ENCODE data around the gene PCNX3. TPM values are rescaled to one million over a fixed set of nuclear protein-coding genes. Genes with fewer than 3 reads are reported as not detected.
"Not testable (repeated sequence)": the region's sequence is repeated elsewhere in the genome, so short reads cannot be mapped to it uniquely, and the experiment has no call there.

The PCNX3 gene
- total and polyA plus RNA-seq, 4 donors: 10.4 to 41.6 (median 25.5) TPM

- H3K4me1 ChIP-seq (ENCODE audit: control insufficient read depth, insufficient read depth, low read length): not testable (repeated sequence)
- 50% methylated on average over 1 of the region's 6 CpGs for WGBS (ENCODE audit: insufficient coverage)
Observed at GRCh38 chr11:65683480-65683879, 67.9 kb downstream of the PCNX3 start.

GRCh38 chr11:65685981-65686380, 70.4 kb downstream of the PCNX3 start:
- Histone ChIP-seq H3K36me3 (ENCODE audit: control insufficient read depth, insufficient read depth, low read length) (no peaks in the 10 kb centered on the region), H3K9me3 (ENCODE audit: control insufficient read depth, insufficient read depth, low read length) (no peaks in the 10 kb centered on the region), H3K4me3 (ENCODE audit: low read depth, low read length) (no peak overlapping the region), H3K4me1 (ENCODE audit: control insufficient read depth, insufficient read depth, low read length) (no peaks in the 10 kb centered on the region), H3K27ac (ENCODE audit: low read depth, low read length) (no peak overlapping the region), H3K27me3 (ENCODE audit: control insufficient read depth, insufficient read depth, low read length) (no peaks in the 10 kb centered on the region)
- 92% methylated on average over 2 of the region's 8 CpGs for WGBS (ENCODE audit: insufficient coverage)
- no peak for DNase-seq (ENCODE audit: low read depth in 4 of 6, low spot score in 6 of 6)

More at GRCh38 chr11:65683480-65683879, 67.9 kb downstream of the PCNX3 start:
- not testable (repeated sequence) for DNase-seq (ENCODE audit: low read depth in 4 of 6, low spot score in 6 of 6); H3K27ac ChIP-seq (ENCODE audit: low read depth, low read length); H3K36me3 ChIP-seq (ENCODE audit: control insufficient read depth, insufficient read depth, low read length); H3K4me3 ChIP-seq (ENCODE audit: low read depth, low read length); H3K9me3 ChIP-seq (ENCODE audit: control insufficient read depth, insufficient read depth, low read length); H3K27me3 ChIP-seq (ENCODE audit: control insufficient read depth, insufficient read depth, low read length)

Small RNA genes lying within 50 kb of the gene (small RNA-seq; reads per million reads assigned to genes)
- gene MIR4489 (ENCODE audit: low replicate concordance) (not detected), gene MIR4690 (ENCODE audit: low replicate concordance) (not detected)

Other genes starting within 250 kb of the PCNX3 start
- 1 to 10 TPM; 2.3 to 3.1 TPM for gene SLC25A45, start 233.1 kb upstream of the PCNX3 start, total RNA-seq
- gene SLC25A45, start 233.1 kb upstream of the PCNX3 start, polyA plus RNA-seq (ENCODE audit: insufficient read length in 2 of 2): 1 to 10 TPM; 1.8 to 3.7 TPM
- 10 to 100 TPM; 16.7 to 18.7 TPM for gene FRMD8, start 229.1 kb upstream of the PCNX3 start, total RNA-seq
- gene FRMD8, start 229.1 kb upstream of the PCNX3 start, polyA plus RNA-seq (ENCODE audit: insufficient read length in 2 of 2): 10 to 100 TPM; 16.3 to 19.3 TPM
- gene NEAT1, start 193.0 kb upstream of the PCNX3 start, total RNA-seq: 10 to 100 TPM; 27.4 to 63.7 TPM
- 10 to 100 TPM; 63.6 to 73.6 TPM for gene NEAT1, start 193.0 kb upstream of the PCNX3 start, polyA plus RNA-seq (ENCODE audit: insufficient read length in 2 of 2)
- gene MALAT1, start 116.7 kb upstream of the PCNX3 start, total RNA-seq: over 10,000 TPM in 1 of 2 donors, 1,000 to 10,000 TPM in 1; 7,855 to 14,973 TPM
- 100 to 1,000 TPM; 557 to 615 TPM for gene MALAT1, start 116.7 kb upstream of the PCNX3 start, polyA plus RNA-seq (ENCODE audit: insufficient read length in 2 of 2)
- 10 to 100 TPM; 41.8 to 79.8 TPM for gene SCYL1, start 90.7 kb upstream of the PCNX3 start, total RNA-seq
- 10 to 100 TPM; 84.0 to 87.5 TPM for gene SCYL1, start 90.7 kb upstream of the PCNX3 start, polyA plus RNA-seq (ENCODE audit: insufficient read length in 2 of 2)
- gene LTBP3, start 57.4 kb upstream of the PCNX3 start, total RNA-seq: 10 to 100 TPM; 47.5 to 68.7 TPM
- 100 to 1,000 TPM; 158 to 198 TPM for gene LTBP3, start 57.4 kb upstream of the PCNX3 start, polyA plus RNA-seq (ENCODE audit: insufficient read length in 2 of 2)
- gene ZNRD2, start 45.3 kb upstream of the PCNX3 start, total RNA-seq: 10 to 100 TPM; 14.7 to 25.6 TPM
- gene ZNRD2, start 45.3 kb upstream of the PCNX3 start, polyA plus RNA-seq (ENCODE audit: insufficient read length in 2 of 2): 10 to 100 TPM; 82.5 to 87.2 TPM
- gene FAM89B, start 43.2 kb upstream of the PCNX3 start, total RNA-seq: 10 to 100 TPM in 1 of 2 donors, 1 to 10 TPM in 1; 7.0 to 49.2 TPM
- gene FAM89B, start 43.2 kb upstream of the PCNX3 start, polyA plus RNA-seq (ENCODE audit: insufficient read length in 2 of 2): 10 to 100 TPM; 48.6 to 49.0 TPM
- 10 to 100 TPM; 13.9 to 24.0 TPM for gene EHBP1L1, start 39.7 kb upstream of the PCNX3 start, total RNA-seq
- gene EHBP1L1, start 39.7 kb upstream of the PCNX3 start, polyA plus RNA-seq (ENCODE audit: insufficient read length in 2 of 2): 10 to 100 TPM; 20.3 to 30.1 TPM
- gene KCNK7, start 20.0 kb upstream of the PCNX3 start, total RNA-seq: under 1 TPM; 0.20 to 0.44 TPM
- gene KCNK7, start 20.0 kb upstream of the PCNX3 start, polyA plus RNA-seq (ENCODE audit: insufficient read length in 2 of 2): under 1 TPM; 0.77 to 0.90 TPM
- 10 to 100 TPM; 16.8 to 28.9 TPM for gene MAP3K11, start 1.6 kb upstream of the PCNX3 start, total RNA-seq
- 10 to 100 TPM; 31.2 to 38.1 TPM for gene MAP3K11, start 1.6 kb upstream of the PCNX3 start, polyA plus RNA-seq (ENCODE audit: insufficient read length in 2 of 2)
- 10 to 100 TPM; 10.6 to 34.2 TPM for gene SIPA1, start 22.3 kb downstream of the PCNX3 start, total RNA-seq
- 10 to 100 TPM; 35.4 to 43.6 TPM for gene SIPA1, start 22.3 kb downstream of the PCNX3 start, polyA plus RNA-seq (ENCODE audit: insufficient read length in 2 of 2)
- 10 to 100 TPM; 14.5 to 29.4 TPM for gene RELA, start 47.1 kb downstream of the PCNX3 start, total RNA-seq
- gene RELA, start 47.1 kb downstream of the PCNX3 start, polyA plus RNA-seq (ENCODE audit: insufficient read length in 2 of 2): 10 to 100 TPM; 53.9 to 57.7 TPM
- gene KAT5, start 96.5 kb downstream of the PCNX3 start, total RNA-seq: 10 to 100 TPM; 41.5 to 74.5 TPM
- gene KAT5, start 96.5 kb downstream of the PCNX3 start, polyA plus RNA-seq (ENCODE audit: insufficient read length in 2 of 2): 10 to 100 TPM; 80.3 to 81.2 TPM
- 10 to 100 TPM; 11.8 to 52.6 TPM for gene RNASEH2C, start 105.0 kb downstream of the PCNX3 start, total RNA-seq
- 10 to 100 TPM; 48.0 to 56.5 TPM for gene RNASEH2C, start 105.0 kb downstream of the PCNX3 start, polyA plus RNA-seq (ENCODE audit: insufficient read length in 2 of 2)
- gene AP5B1, start 165.2 kb downstream of the PCNX3 start, total RNA-seq: 1 to 10 TPM; 5.0 to 6.4 TPM
- gene AP5B1, start 165.2 kb downstream of the PCNX3 start, polyA plus RNA-seq (ENCODE audit: insufficient read length in 2 of 2): 1 to 10 TPM; 6.9 to 9.3 TPM
- gene OVOL1, start 171.3 kb downstream of the PCNX3 start, total RNA-seq: not detected
- gene OVOL1, start 171.3 kb downstream of the PCNX3 start, polyA plus RNA-seq (ENCODE audit: insufficient read length in 2 of 2): under 1 TPM in 1 of 2 donors, not detected in 1; 0.09 TPM
- 1 to 10 TPM; 3.3 to 4.0 TPM for gene SNX32, start 218.2 kb downstream of the PCNX3 start, total RNA-seq
- 10 to 100 TPM in 1 of 2 donors, 1 to 10 TPM in 1; 9.7 to 22.1 TPM for gene SNX32, start 218.2 kb downstream of the PCNX3 start, polyA plus RNA-seq (ENCODE audit: insufficient read length in 2 of 2)
- gene CFL1, start 242.4 kb downstream of the PCNX3 start, total RNA-seq: 100 to 1,000 TPM; 472 to 682 TPM
- gene CFL1, start 242.4 kb downstream of the PCNX3 start, polyA plus RNA-seq (ENCODE audit: insufficient read length in 2 of 2): 1,000 to 10,000 TPM; 1,362 to 1,371 TPM
- 10 to 100 TPM; 24.9 to 49.7 TPM for gene MUS81, start 244.7 kb downstream of the PCNX3 start, total RNA-seq
- 10 to 100 TPM; 57.4 to 62.0 TPM for gene MUS81, start 244.7 kb downstream of the PCNX3 start, polyA plus RNA-seq (ENCODE audit: insufficient read length in 2 of 2)